H1 (cell line): ENCODE results near the gene GDPD2. TPM values are rescaled to one million over a fixed set of nuclear protein-coding genes. Genes with fewer than 3 reads are reported as not detected.

Experiments used
- CTCF ChIA-PET: fragments of 300-600 bp; sonication (Branson Sonifier 250); formaldehyde crosslinking; loops from one replicate; lab custom pipeline; 2021; ENCODE audit not compliant: partially characterized antibody; lab: Charles Lee
- POLR2A ChIA-PET: fragments of 300-600 bp; sonication (Branson Sonifier 250); formaldehyde crosslinking; loops from one replicate; lab custom pipeline; 2021; ENCODE audit warnings: inconsistent platforms; ENCODE audit not compliant: partially characterized antibody; lab: Charles Lee
- DNase-seq, 2 experiments: peaks; one replicate each; pipeline versions ENCODE4 v3.0.0 to v3.0.0-alpha.2; 2010 to 2022; ENCODE audit warnings: low spot score in 2 of 2, low read depth in 1 of 2, mixed read lengths in 1 of 2
- FAIRE-seq: peaks from 2 replicates; lab custom pipeline; 2011; peaks lifted over from hg19 to GRCh38; lab: Jason Lieb, UNC
- H2AFZ ChIP-seq: 2 replicates; pipeline ENCODE4 v1.8.1; 2012; ENCODE audit warnings: low read length, inconsistent platforms
- H2AK5ac ChIP-seq: 2 replicates; pipeline ENCODE4 v1.6.1; 2013; ENCODE audit warnings: low read depth, low read length
- H2BK120ac ChIP-seq: replicated peaks from 2 replicates; pipeline ENCODE3; 2013; ENCODE audit warnings: low read depth, low read length, inconsistent platforms
- H2BK12ac ChIP-seq: 2 replicates; pipeline ENCODE4 v1.6.1; 2013; ENCODE audit warnings: low read depth, low read length
- H2BK15ac ChIP-seq: 2 replicates; pipeline ENCODE4 v1.6.1; 2013; ENCODE audit warnings: low read length
- H2BK20ac ChIP-seq: 2 replicates; pipeline ENCODE4 v1.6.1; 2013; ENCODE audit warnings: low read length
- H2BK5ac ChIP-seq: 2 replicates; pipeline ENCODE4 v1.6.1; 2013; ENCODE audit warnings: low read depth, low read length
- H3K14ac ChIP-seq: 2 replicates; pipeline ENCODE4 v1.6.1; 2013; ENCODE audit warnings: inconsistent platforms; ENCODE audit not compliant: insufficient read length
- H3K18ac ChIP-seq: 2 replicates; pipeline ENCODE4 v1.6.1; 2013; ENCODE audit warnings: low read length; ENCODE audit errors: extremely low read depth
- H3K23ac ChIP-seq: 2 replicates; pipeline ENCODE4 v1.6.1; 2013; ENCODE audit warnings: inconsistent platforms; ENCODE audit not compliant: insufficient read length
- H3K23me2 ChIP-seq: 2 replicates; pipeline ENCODE4 v1.6.1; 2013; ENCODE audit warnings: low read depth, low read length
- H3K27ac ChIP-seq: 2 replicates; pipeline ENCODE4 v1.6.1; 2011; ENCODE audit warnings: low read depth, low read length, inconsistent platforms
- H3K27me3 ChIP-seq, 4 experiments: replicated peaks in 1 of 4; 1 replicate in 1 of 4; 2 replicates in 3 of 4; pipeline versions ENCODE4 v1.6.1 to v1.8.1; 2011 to 2013; ENCODE audit warnings: low read length in 3 of 4, mild to moderate bottlenecking in 3 of 4, inconsistent platforms in 2 of 4, mixed read lengths in 2 of 4, moderate library complexity in 1 of 4; ENCODE audit not compliant: control insufficient read depth in 3 of 4, insufficient read depth in 3 of 4; ENCODE audit errors: extremely low read depth in 1 of 4
- H3K36me3 ChIP-seq, 4 experiments: 2 replicates each; pipeline versions ENCODE4 v1.6.1 to v1.8.1; 2011 to 2013; ENCODE audit warnings: mild to moderate bottlenecking in 4 of 4, low read length in 3 of 4, moderate library complexity in 2 of 4, control low read depth in 1 of 4, inconsistent platforms in 1 of 4; ENCODE audit not compliant: insufficient read depth in 4 of 4, control insufficient read depth in 2 of 4
- H3K4ac ChIP-seq: replicated peaks from 2 replicates; pipeline ENCODE3; 2013; ENCODE audit warnings: low read length, low read depth, mixed read lengths, inconsistent platforms; ENCODE audit not compliant: insufficient read length
- H3K4me1 ChIP-seq, 4 experiments: replicated peaks in 1 of 4; 1 replicate in 1 of 4; 2 replicates in 3 of 4; pipeline versions ENCODE4 v1.6.1 to v1.8.1; 2011 to 2013; ENCODE audit warnings: low read length in 3 of 4, inconsistent platforms in 2 of 4, mixed read lengths in 1 of 4; ENCODE audit not compliant: insufficient read depth in 4 of 4, control insufficient read depth in 3 of 4
- H3K4me2 ChIP-seq, 2 experiments: 2 replicates each; pipeline versions ENCODE4 v1.6.1 to v1.8.1; 2011 to 2013; ENCODE audit warnings: low read depth in 2 of 2, low read length in 2 of 2, control low read depth in 1 of 2, inconsistent platforms in 1 of 2, mild to moderate bottlenecking in 1 of 2; ENCODE audit not compliant: insufficient read depth in 1 of 2
- H3K4me3 ChIP-seq, 4 experiments: fragments of 200-600, 300-600 bp in 1 of 4; sonication (generic), shearing (Covaris generic), sonication (Bioruptor Twin) in 1 of 4; 2 replicates each; pipeline versions ENCODE4 v1.5.1 to v1.8.1; 2011 to 2016; ENCODE audit warnings: low read length in 4 of 4, low read depth in 3 of 4, control low read depth in 2 of 4, inconsistent platforms in 2 of 4, mild to moderate bottlenecking in 2 of 4, mixed read lengths in 1 of 4, moderate library complexity in 1 of 4; ENCODE audit not compliant: insufficient read depth in 2 of 4; ENCODE audit errors: extremely low read depth in 1 of 4
- H3K56ac ChIP-seq: replicated peaks from 2 replicates; pipeline ENCODE3; 2013; ENCODE audit warnings: low read depth, mild to moderate bottlenecking, mixed read lengths, low read length, inconsistent platforms; ENCODE audit not compliant: insufficient read length
- H3K79me1 ChIP-seq: 2 replicates; pipeline ENCODE4 v1.6.1; 2013; ENCODE audit warnings: low read depth, low read length, control low read depth
- H3K79me2 ChIP-seq, 2 experiments: 2 replicates each; pipeline versions ENCODE4 v1.6.1 to v1.8.1; 2012 to 2013; ENCODE audit warnings: low read length in 2 of 2, mild to moderate bottlenecking in 2 of 2, inconsistent platforms in 1 of 2; ENCODE audit not compliant: insufficient read depth in 2 of 2, control insufficient read depth in 1 of 2
- H3K9ac ChIP-seq, 4 experiments: replicated peaks in 1 of 4; 1 replicate in 1 of 4; 2 replicates in 3 of 4; pipeline versions ENCODE4 v1.6.1 to v1.8.1; 2011 to 2013; ENCODE audit warnings: low read depth in 3 of 4, low read length in 3 of 4, control low read depth in 2 of 4, mild to moderate bottlenecking in 2 of 4, moderate library complexity in 2 of 4, inconsistent platforms in 1 of 4; ENCODE audit errors: extremely low read depth in 1 of 4
- H3K9me3 ChIP-seq, 2 experiments: 2 replicates each; pipeline versions ENCODE4 v1.6.1 to v1.8.1; 2012 to 2013; ENCODE audit warnings: mild to moderate bottlenecking in 2 of 2, moderate library complexity in 2 of 2, control low read depth in 1 of 2, inconsistent platforms in 1 of 2, low read depth in 1 of 2, low read length in 1 of 2, mixed read lengths in 1 of 2; ENCODE audit not compliant: insufficient read depth in 2 of 2
- H4K20me1 ChIP-seq, 2 experiments: replicated peaks in 1 of 2; 2 replicates each; pipeline versions ENCODE3 to v1.8.1; 2011 to 2013; ENCODE audit warnings: inconsistent platforms in 2 of 2, low read length in 2 of 2, mild to moderate bottlenecking in 1 of 2; ENCODE audit not compliant: insufficient read depth in 2 of 2, control insufficient read depth in 1 of 2
- H4K5ac ChIP-seq: 2 replicates; pipeline ENCODE4 v1.6.1; 2013; ENCODE audit warnings: low read length, low read depth, mixed read lengths, inconsistent platforms; ENCODE audit not compliant: insufficient read length
- H4K8ac ChIP-seq: 2 replicates; pipeline ENCODE4 v1.8.0; 2013; ENCODE audit warnings: mild to moderate bottlenecking, moderate library complexity, low read length, inconsistent platforms; ENCODE audit not compliant: insufficient read depth; ENCODE audit errors: extremely low read depth
- H4K91ac ChIP-seq: replicated peaks from 2 replicates; pipeline ENCODE3; 2013; ENCODE audit warnings: low read length, mixed read lengths, inconsistent platforms; ENCODE audit not compliant: insufficient read length
- EZH2 ChIP-seq: fragments of 200-600 bp; sonication (generic); IDR thresholded peaks from 2 replicates; pipeline ENCODE4 v1.7.1; 2012; ENCODE audit warnings: low read depth, mild to moderate bottlenecking, moderate library complexity, low read length, inconsistent platforms; ENCODE audit not compliant: severe bottlenecking
- GTF2F1 ChIP-seq: IDR thresholded peaks from 2 replicates; pipeline ENCODE4 v1.6.1; 2012; ENCODE audit warnings: low read depth, low read length, improper control_type of control experiment, borderline replicate concordance
- JUND ChIP-seq: IDR thresholded peaks from 2 replicates; pipeline ENCODE4 v1.6.1; 2011; ENCODE audit warnings: mild to moderate bottlenecking, improper control_type of control experiment, low read length
- KDM5A ChIP-seq: fragments of 200-600 bp; IDR thresholded peaks from 2 replicates; pipeline ENCODE4 v1.7.1; 2012; ENCODE audit warnings: mild to moderate bottlenecking, low read length, inconsistent platforms, mixed read lengths
- RFX5 ChIP-seq: IDR thresholded peaks from 2 replicates; pipeline ENCODE4 v1.6.1; 2011; ENCODE audit warnings: low read depth, low read length, improper control_type of control experiment, borderline replicate concordance
- RXRA ChIP-seq: IDR thresholded peaks from 2 replicates; pipeline ENCODE4 v1.6.1; 2011; ENCODE audit warnings: low read depth, mild to moderate bottlenecking, low read length, moderate library complexity; ENCODE audit not compliant: insufficient read depth
- SIN3A ChIP-seq, 2 experiments: IDR thresholded peaks in 1 of 2; conservative IDR thresholded peaks in 1 of 2; 2 replicates each; pipeline ENCODE4 v1.6.1; 2011 to 2012; ENCODE audit warnings: low read length in 2 of 2, improper control_type of control experiment in 1 of 2, low read depth in 1 of 2, mild to moderate bottlenecking in 1 of 2
- SIX5 ChIP-seq: IDR thresholded peaks from 2 replicates; pipeline ENCODE4 v1.6.1; 2011; ENCODE audit warnings: mild to moderate bottlenecking, low read depth, low read length
- SP4 ChIP-seq: IDR thresholded peaks from 2 replicates; pipeline ENCODE4 v1.6.1; 2012; ENCODE audit warnings: low read length, inconsistent platforms
- SRF ChIP-seq: IDR thresholded peaks from 2 replicates; pipeline ENCODE4 v1.6.1; 2011; ENCODE audit warnings: mild to moderate bottlenecking, low read depth, low read length, moderate library complexity
- TEAD4 ChIP-seq: IDR thresholded peaks from 2 replicates; pipeline ENCODE4 v1.6.1; 2012; ENCODE audit warnings: low read depth, low read length, inconsistent platforms, mixed read lengths
- WGBS, 2 experiments: shearing (Covaris generic) in 1 of 2; methylation state at CpG; one replicate each; pipeline versions ENCODE4 v1.1.6 to v1.1.7; 2013 to 2015; ENCODE audit warnings: low lambda C conversion rate in 2 of 2, mixed read lengths in 2 of 2, inconsistent platforms in 1 of 2, low coverage in 1 of 2, missing lambda C conversion rate in 1 of 2; ENCODE audit not compliant: insufficient replicate concordance in 2 of 2, insufficient coverage in 1 of 2, insufficient read length in 1 of 2; ENCODE audit errors: extremely low coverage in 1 of 2, missing lambda C conversion rate in 1 of 2; 5-methylcytosine and 5-hydroxymethylcytosine counted together
- polyA plus RNA-seq, 7 experiments: library from polyadenylated mRNA; depleted of rRNA in 3 of 7; stranded (reverse) in 5 of 7; unstranded in 2 of 7; fragments of >200 nt in 5 of 7; fragments of 200-250 nt in 2 of 7; gene quantifications; 1 replicate in 5 of 7; 2 replicates in 1 of 7; 4 replicates in 1 of 7; pipeline versions ENCODE4 v1.2.1 to v1.2.3, GENCODE V29; 2011 to 2013; ENCODE audit warnings: missing spikeins in 2 of 7, mixed read lengths in 2 of 7
- total RNA-seq: library from RNA; stranded (reverse); fragmentation: NEBNext Ultra II Directional; extraction: Animal tissue kit (Norgen Biotek cat#: 25700); gene quantifications from 2 replicates; pipeline ENCODE4 v1.2.1, GENCODE V29; 2021

GDPD2 gene
- total and polyA plus RNA-seq, 2 of the 8 experiments (the other 6 are each of a cell fraction or from before 2014, with no cell fraction given): 25.6 to 68.3 TPM

GRCh38 chrX:70432936-70433847 lies 10.1 kb downstream of the GDPD2 start:
- Histone ChIP-seq H3K56ac (no peak overlapping the region), H2AK5ac (no peak overlapping the region), H3K4me3 (peak overlapping the region in 1 of 4 experiments; percentile 88; a peak in 2 of 8 replicates), H2BK5ac (no peak overlapping the region), H3K27ac (no peak overlapping the region), H3K9me3 (no peaks in the 10 kb centered on the region), H3K27me3 (no peaks in the 10 kb centered on the region), H3K36me3 (peaks cover 4 to 27% (median 15%) of the 10 kb centered on the region in 4 experiments), H3K9ac (no peak overlapping the region; a peak in 1 of 7 replicates), H3K79me2 (no peaks in the 10 kb centered on the region), H2BK12ac (no peak overlapping the region), H3K4me2 (peak overlapping the region; percentile 15 to 51; a peak in 3 of 4 replicates), H4K91ac (no peak overlapping the region), H4K20me1 (no peaks in the 10 kb centered on the region), H3K23me2 (no peaks in the 10 kb centered on the region; the same call in 1 of the 2 replicates), H2BK120ac (no peak overlapping the region), H3K14ac (no peak overlapping the region), H3K4ac (no peak overlapping the region), H4K8ac (no peak overlapping the region), H2BK20ac (no peak overlapping the region), H3K23ac (no peak overlapping the region), H3K79me1 (no peaks in the 10 kb centered on the region), H4K5ac (no peak overlapping the region), H2BK15ac (0 out of 2 replicates have a peak overlapping the region, but pooled peaks have one; percentile 29), H3K18ac (no peak overlapping the region), H3K4me1 (peaks cover 0 to 6% (median 1%) of the 10 kb centered on the region in 4 experiments; a peak in 4 of 7 replicates), H2AFZ (no peak overlapping the region)
- DNase-seq (no peak), FAIRE-seq (peak; percentile 7)
- WGBS, 2 experiments: 72% methylated on average over 13 of the region's 15 CpGs; no CpG with 5 or more reads in 1 of the 2 experiments
- POLR2A ChIA-PET: interaction anchor here (0.6 to 5.3 kb wide), 5 partner anchors 9 to 213 kb away, joined by 3 to 52 read pairs (median 4); partner anchors contain the start of genes DLG3 and GDPD2
- CTCF ChIA-PET: interaction anchor here (0.6 to 4.2 kb wide), 8 partner anchors 10 to 470 kb away, joined by 3 to 43 read pairs (median 4); partner anchors contain the start of gene GDPD2
- TF ChIP-seq SIX5 (no peak), RFX5 (no peak), KDM5A (no peak), EZH2 (no peak), SP4 (no peak), JUND (no peak), SIN3A (conservative IDR thresholded peaks at IDR 0.05 in 1 of 2, IDR thresholded peaks at IDR 0.05 in 1 of 2; ENCODE audit: low read depth in 1 of 2, low read length in 2 of 2) (no peak), RXRA (no peak), TEAD4 (no peak), SRF (no peak), GTF2F1 (no peak)
